Measurements from ENCODE around the gene PLCB1.

- TF ChIP-seq, protein P1, sequence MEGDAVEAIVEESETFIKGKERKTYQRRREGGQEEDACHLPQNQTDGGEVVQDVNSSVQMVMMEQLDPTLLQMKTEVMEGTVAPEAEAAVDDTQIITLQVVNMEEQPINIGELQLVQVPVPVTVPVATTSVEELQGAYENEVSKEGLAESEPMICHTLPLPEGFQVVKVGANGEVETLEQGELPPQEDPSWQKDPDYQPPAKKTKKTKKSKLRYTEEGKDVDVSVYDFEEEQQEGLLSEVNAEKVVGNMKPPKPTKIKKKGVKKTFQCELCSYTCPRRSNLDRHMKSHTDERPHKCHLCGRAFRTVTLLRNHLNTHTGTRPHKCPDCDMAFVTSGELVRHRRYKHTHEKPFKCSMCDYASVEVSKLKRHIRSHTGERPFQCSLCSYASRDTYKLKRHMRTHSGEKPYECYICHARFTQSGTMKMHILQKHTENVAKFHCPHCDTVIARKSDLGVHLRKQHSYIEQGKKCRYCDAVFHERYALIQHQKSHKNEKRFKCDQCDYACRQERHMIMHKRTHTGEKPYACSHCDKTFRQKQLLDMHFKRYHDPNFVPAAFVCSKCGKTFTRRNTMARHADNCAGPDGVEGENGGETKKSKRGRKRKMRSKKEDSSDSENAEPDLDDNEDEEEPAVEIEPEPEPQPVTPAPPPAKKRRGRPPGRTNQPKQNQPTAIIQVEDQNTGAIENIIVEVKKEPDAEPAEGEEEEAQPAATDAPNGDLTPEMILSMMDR (conservative IDR thresholded peaks at IDR 0.05; ENCODE audit: low read depth, low read length) = no peak
- TF ChIP-seq EZH2 (IDR thresholded peaks at IDR 0.05; ENCODE audit: borderline replicate concordance, low read depth, low read length, poor library complexity, severe bottlenecking) = no peak
These were observed 3.6 kb upstream of the PLCB1 start for GRCh38 chr20:8128291-8129060.
